ENCODE results near the gene MMS19.
A peak's percentile ranks its signal among the peaks of the same experiment; 100 is the strongest.
"Not testable (repeated sequence)": the region's sequence is repeated elsewhere in the genome, so short reads cannot be mapped to it uniquely, and the experiment has no call there.

The MMS19 gene

GRCh38 chr10:97426776-97427570 is 71.2 kb downstream of the MMS19 start:
- POLR2A ChIA-PET = no interaction called here
- no peak for TF ChIP-seq CTCF (IDR thresholded peaks at IDR 0.05; ENCODE audit: insufficient read depth, low read length, missing control alignments)
- CTCF ChIA-PET = interaction anchor here (1.5 kb wide), 1 partner anchor 23 kb away, joined by 3 read pairs; no protein-coding TSS in a partner anchor
- no peak for DNase-seq (ENCODE audit: low read depth, low spot score)
- H3K4me3 ChIP-seq (ENCODE audit: low read depth, low read length) = peak overlapping the region; percentile 96

DNA sequence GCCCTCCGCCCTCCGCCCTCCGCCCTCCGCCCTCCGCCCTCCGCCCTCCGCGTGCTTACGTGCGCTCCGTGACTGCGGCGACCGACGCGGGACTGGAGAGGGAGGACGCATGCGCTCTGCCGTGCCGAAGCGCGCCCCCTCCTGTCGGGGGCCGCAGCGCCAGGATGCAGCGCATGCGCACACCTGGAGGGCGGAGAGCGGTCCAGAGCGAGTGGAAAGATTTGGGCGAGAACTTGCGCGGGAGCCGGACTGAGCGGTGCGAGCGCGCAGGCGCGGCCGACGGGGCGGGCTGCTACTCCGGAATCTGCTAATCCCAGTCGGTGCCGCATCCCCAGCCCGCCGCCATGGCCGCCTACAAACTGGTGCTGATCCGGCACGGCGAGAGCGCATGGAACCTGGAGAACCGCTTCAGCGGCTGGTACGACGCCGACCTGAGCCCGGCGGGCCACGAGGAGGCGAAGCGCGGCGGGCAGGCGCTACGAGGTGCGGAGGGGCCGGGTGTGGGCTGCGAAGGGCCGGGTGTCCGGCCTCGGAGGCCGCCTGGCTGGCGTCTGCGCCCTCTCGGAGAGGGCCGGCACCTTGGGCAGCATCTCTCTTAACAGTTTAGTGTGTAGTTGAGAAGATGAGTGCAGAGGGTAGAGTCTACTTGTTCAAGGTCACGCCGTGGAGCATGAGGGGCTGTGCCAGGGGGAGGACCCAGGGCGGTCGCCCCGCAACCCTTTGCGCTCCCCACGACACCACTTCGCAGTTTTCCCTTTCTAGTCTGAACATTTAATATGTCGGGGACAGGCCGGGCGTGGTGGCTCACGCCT is 72.1 kb downstream of the MMS19 start, which contains the start of gene PGAM1:
Gene PGAM1, plus strand, starts transcription at position 228 of the 812 bp plus-strand sequence. Its CDS starts 117 bp downstream, at position 345.
- DNase-seq (ENCODE audit: low read depth, low spot score) = peak; percentile 66
- peak within 1 kb of the TSS; percentile 96 for H3K4me3 ChIP-seq (ENCODE audit: low read depth, low read length)
- ChIA-PET CTCF (interaction anchor here (8.5 kb wide), 1 partner anchor 15 kb away, joined by 108 read pairs; no protein-coding TSS in a partner anchor), POLR2A (interaction anchor here (0.6 kb wide), 1 partner anchor 10 kb away, joined by 3 read pairs; no protein-coding TSS in a partner anchor)
- peak; percentile 98 for TF ChIP-seq CTCF (IDR thresholded peaks at IDR 0.05; ENCODE audit: insufficient read depth, low read length, missing control alignments)

DNA sequence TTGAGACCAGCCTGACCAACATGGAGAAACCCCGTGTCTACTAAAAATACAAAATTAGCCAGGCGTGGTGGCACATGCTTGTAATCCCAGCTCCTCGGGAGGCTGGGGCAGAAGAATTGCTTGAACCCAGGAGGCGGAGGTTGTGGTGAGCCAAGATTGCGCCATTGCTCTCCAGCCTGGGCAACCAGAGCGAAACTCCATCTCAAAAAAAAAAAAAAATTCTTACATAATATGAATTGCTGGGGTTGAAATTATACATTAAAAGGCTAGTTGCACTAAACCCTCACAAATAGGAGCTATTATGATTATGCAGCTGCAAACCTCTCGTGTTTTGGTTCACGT is 74.5 kb downstream of the MMS19 start:
- not testable (repeated sequence) for H3K4me3 ChIP-seq (ENCODE audit: low read depth, low read length)

GRCh38 chr10:97416565-97416964 is 81.7 kb downstream of the MMS19 start:
- no peak overlapping the region for H3K4me3 ChIP-seq (ENCODE audit: low read depth, low read length)
- DNase-seq (ENCODE audit: low read depth, low spot score) = no peak
- no peak for TF ChIP-seq CTCF (IDR thresholded peaks at IDR 0.05; ENCODE audit: insufficient read depth, low read length, missing control alignments)
- POLR2A ChIA-PET = interaction anchor here (0.6 kb wide), 1 partner anchor 9 kb away, joined by 3 read pairs; the partner anchor contains the start of gene PGAM1
- CTCF ChIA-PET = no interaction called here

More for the DNA sequence above, 74.5 kb downstream of the MMS19 start:
- ChIA-PET CTCF (interaction anchor here (0.6 to 8.5 kb wide), 5 partner anchors 10 to 351 kb away, joined by 3 to 108 read pairs (median 8); partner anchors contain the start of gene RRP12), POLR2A (interaction anchor here (1.3 to 1.4 kb wide), 2 partner anchors 9 to 11 kb away, joined by 3 to 6 read pairs; no protein-coding TSS in a partner anchor)
- DNase-seq (ENCODE audit: low read depth, low spot score) = not testable (repeated sequence)

DNA sequence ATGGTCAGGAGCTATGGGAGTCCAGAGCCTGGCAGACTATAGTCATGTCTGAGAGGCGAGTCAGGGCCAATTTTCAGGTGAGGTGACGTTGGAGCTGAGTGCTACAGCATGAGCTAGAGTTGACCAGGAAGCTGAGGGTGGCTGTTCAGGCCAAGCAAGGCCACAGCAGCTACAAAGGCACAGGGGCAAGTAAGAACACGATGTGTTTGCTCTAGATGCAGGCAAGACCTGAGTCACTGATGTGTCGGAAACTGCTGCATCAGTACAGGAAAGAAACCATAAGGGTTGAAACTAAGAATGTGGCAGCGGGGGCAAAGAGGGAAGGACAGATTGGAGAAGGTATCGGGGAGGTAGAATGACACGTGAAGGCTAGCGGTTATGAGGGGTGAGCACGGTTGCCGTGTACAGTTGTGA is 85.3 kb downstream of the MMS19 start:
- no peak for TF ChIP-seq CTCF (IDR thresholded peaks at IDR 0.05; ENCODE audit: insufficient read depth, low read length, missing control alignments)
- no peak overlapping the region for H3K4me3 ChIP-seq (ENCODE audit: low read depth, low read length)
- DNase-seq (ENCODE audit: low read depth, low spot score) = no peak
- ChIA-PET POLR2A (no interaction called here), CTCF (interaction anchor here (2.3 to 9.6 kb wide), 2 partner anchors 9 to 12 kb away, joined by 9 to 108 read pairs; partner anchors contain the start of genes PGAM1 and RRP12)

GRCh38 chr10:97411406-97411805 is 86.8 kb downstream of the MMS19 start:
- no peak for TF ChIP-seq CTCF (IDR thresholded peaks at IDR 0.05; ENCODE audit: insufficient read depth, low read length, missing control alignments)
- DNase-seq (ENCODE audit: low read depth, low spot score) = no peak
- POLR2A ChIA-PET = no interaction called here

More at GRCh38 chr10:97411406-97411805, 86.8 kb downstream of the MMS19 start:
- no peak overlapping the region for H3K4me3 ChIP-seq (ENCODE audit: low read depth, low read length)
- CTCF ChIA-PET = interaction anchor here (0.8 to 9.6 kb wide), 4 partner anchors 11 to 134 kb away, joined by 3 to 108 read pairs (median 6); partner anchors contain the start of genes PGAM1 and RRP12

Data from AG04449 (cell line).